ENCODE data around the gene PSAPL1. TPM values are rescaled to one million over a fixed set of nuclear protein-coding genes. Genes with fewer than 3 reads are reported as not detected.

PSAPL1 gene
- polyA plus RNA-seq, 1 of the 3 experiments (the other 2 are of a cell fraction) = 0.03 TPM

GRCh38 chr4:7476820-7477219 is 42.1 kb upstream of the PSAPL1 start:
- POLR2A ChIA-PET = no interaction called here
- no peaks in the 10 kb centered on the region; the same call in 1 of the 2 replicates for H3K27me3 ChIP-seq (ENCODE audit: insufficient read depth)
- no peaks in the 10 kb centered on the region for H3K79me2 ChIP-seq (ENCODE audit: insufficient read depth)
- CTCF ChIA-PET = interaction anchor here (1.1 kb wide), 1 partner anchor 325 kb away, joined by 3 read pairs; no protein-coding TSS in a partner anchor
- no peaks in the 10 kb centered on the region for H4K20me1 ChIP-seq (ENCODE audit: insufficient read depth)
- DNase-seq = no peak
- no peak overlapping the region for H3K4me3 ChIP-seq (ENCODE audit: low read depth in 2 of 2, low read length in 1 of 2)
- H3K27ac ChIP-seq (ENCODE audit: low read depth in 2 of 2, low read length in 1 of 2) = no peak overlapping the region
- H3K9me2 ChIP-seq = no peaks in the 10 kb centered on the region
- WGBS (ENCODE audit: low lambda C conversion rate) = 40% methylated on average over 4 of the region's 6 CpGs
- no peak overlapping the region for H2AFZ ChIP-seq (ENCODE audit: low read depth)
- no peak overlapping the region for H3K9ac ChIP-seq
- H3K36me3 ChIP-seq (replicated peaks in 1 of 2; ENCODE audit: control insufficient read depth in 1 of 2, insufficient read depth in 2 of 2, low read length in 1 of 2) = no peaks in the 10 kb centered on the region
- no peaks in the 10 kb centered on the region for H3F3A ChIP-seq (replicated peaks; ENCODE audit: insufficient read depth)
- H3K9me3 ChIP-seq = no peaks in the 10 kb centered on the region
- no peaks in the 10 kb centered on the region for H3K4me1 ChIP-seq (ENCODE audit: control insufficient read depth in 1 of 2, insufficient read depth in 2 of 2, low read depth in 1 of 2, low read length in 1 of 2)
- TF ChIP-seq CTCF (IDR thresholded peaks at IDR 0.05) (no peak), POLR2AphosphoS5 (IDR thresholded peaks at IDR 0.05; ENCODE audit: low read depth, low read length) (no peak), USF1 (IDR thresholded peaks at IDR 0.05; ENCODE audit: borderline replicate concordance, low read depth) (no peak), FOXM1 (IDR thresholded peaks at IDR 0.05; ENCODE audit: low read depth) (no peak), PBX3 (IDR thresholded peaks at IDR 0.05) (no peak), SMC3 (IDR thresholded peaks at IDR 0.05; ENCODE audit: low read depth, low read length) (no peak), MXI1 (IDR thresholded peaks at IDR 0.05; ENCODE audit: low read depth, low read length) (no peak), EP300 (IDR thresholded peaks at IDR 0.05; ENCODE audit: borderline replicate concordance in 1 of 2, low read depth in 1 of 2, low read length in 1 of 2) (no peak), TAF1 (IDR thresholded peaks at IDR 0.05; ENCODE audit: borderline replicate concordance, low read depth, low read length) (no peak), REST (IDR thresholded peaks at IDR 0.05; ENCODE audit: low read depth, low read length) (no peak), GATA2 (CRISPR knock-in tag; IDR thresholded peaks at IDR 0.05) (no peak)
- no peak overlapping the region for H3K4me2 ChIP-seq
